Measurements from ENCODE around the gene ANKRD49. TPM values are rescaled to one million over a fixed set of nuclear protein-coding genes. Genes with fewer than 3 reads are reported as not detected.
A peak's percentile ranks its signal among the peaks of the same experiment; 100 is the strongest.

The ANKRD49 gene
- total and polyA plus RNA-seq, 2 of the 8 experiments (the other 6 are each of a cell fraction or from before 2014, with no cell fraction given) = 7.4 to 12.2 TPM

DNA sequence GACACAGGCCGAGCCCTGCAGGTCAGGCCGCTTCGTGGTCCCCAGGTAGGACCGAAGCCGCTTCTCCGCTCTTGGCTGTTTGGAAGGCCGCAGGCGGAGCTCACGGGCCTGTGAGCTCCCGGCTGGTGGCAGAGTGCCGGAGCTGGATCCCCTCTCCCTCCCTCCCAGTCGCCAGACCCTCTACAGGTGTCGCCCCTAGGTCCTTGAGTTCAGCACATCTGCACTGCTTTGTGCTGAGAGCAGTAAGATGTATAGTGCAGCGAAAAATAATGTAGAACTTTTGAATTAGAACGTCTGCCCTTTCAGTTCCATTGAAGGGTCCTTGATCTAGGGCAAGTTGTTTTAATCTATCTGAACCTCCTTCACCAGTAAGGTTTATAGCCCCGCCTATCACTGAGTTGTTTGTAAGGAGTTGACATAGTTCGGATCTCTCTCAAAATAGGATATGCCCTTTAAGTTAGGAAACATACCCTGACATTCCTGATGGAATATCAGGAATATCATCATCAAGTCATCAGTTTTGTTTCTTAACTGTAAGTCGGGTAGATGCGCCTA lies 419 bp downstream of the ANKRD49 start (continued):
- TF ChIP-seq RAD21 (IDR thresholded peaks at IDR 0.05 in 1 of 2, conservative IDR thresholded peaks at IDR 0.05 in 1 of 2; ENCODE audit: low read depth in 2 of 2, low read length in 2 of 2) (no peak), EZH2 (IDR thresholded peaks at IDR 0.05; ENCODE audit: low read depth, low read length, severe bottlenecking) (no peak), KDM4A (IDR thresholded peaks at IDR 0.05; ENCODE audit: low read depth, low read length, severe bottlenecking) (no peak), SP2 (IDR thresholded peaks at IDR 0.05; ENCODE audit: low read length) (no peak), ASH2L (IDR thresholded peaks at IDR 0.05; ENCODE audit: low read length) (peak; percentile 99), SAP30 (IDR thresholded peaks at IDR 0.05; ENCODE audit: insufficient read depth, insufficient replicate concordance, low read length) (peak; percentile 96), HDAC2 (IDR thresholded peaks at IDR 0.05; ENCODE audit: borderline replicate concordance in 1 of 2, low read depth in 2 of 2, low read length in 2 of 2) (peak in 1 of 2 experiments; percentile 91; a peak in 1 of 4 replicates), TEAD4 (IDR thresholded peaks at IDR 0.05; ENCODE audit: low read depth, low read length) (no peak), CHD1 (IDR thresholded peaks at IDR 0.05; ENCODE audit: low read depth, low read length) (no peak), KDM1A (IDR thresholded peaks at IDR 0.05; ENCODE audit: borderline replicate concordance, low read length) (no peak)

All from H1 (cell line).